ENCODE measurements around the gene QKI. TPM values are rescaled to one million over a fixed set of nuclear protein-coding genes. Genes with fewer than 3 reads are reported as not detected.

QKI gene
- total and polyA plus RNA-seq, 2 of the 8 experiments (the other 6 are each of a cell fraction or from before 2014, with no cell fraction given), result 181 to 183 TPM

- Histone ChIP-seq H3K4me3 (ENCODE audit: extremely low read depth in 1 of 4, insufficient read depth in 2 of 4, low read depth in 3 of 4, low read length in 4 of 4) (no peak overlapping the region), H3K9ac (replicated peaks in 1 of 4; ENCODE audit: extremely low read depth in 1 of 4, low read depth in 3 of 4, low read length in 3 of 4) (no peak overlapping the region), H3K4ac (replicated peaks; ENCODE audit: insufficient read length, low read depth, low read length) (no peak overlapping the region), H2AFZ (ENCODE audit: low read length) (no peak overlapping the region), H3K23me2 (ENCODE audit: low read depth, low read length) (no peaks in the 10 kb centered on the region; the same call in 1 of the 2 replicates), H2AK5ac (ENCODE audit: low read depth, low read length) (no peak overlapping the region), H3K79me2 (ENCODE audit: control insufficient read depth in 1 of 2, insufficient read depth in 2 of 2, low read length in 2 of 2) (no peaks in the 10 kb centered on the region), H3K23ac (ENCODE audit: insufficient read length) (no peak overlapping the region), H4K20me1 (replicated peaks in 1 of 2; ENCODE audit: control insufficient read depth in 1 of 2, insufficient read depth in 2 of 2, low read length in 2 of 2) (no peaks in the 10 kb centered on the region), H2BK15ac (ENCODE audit: low read length) (no peak overlapping the region), H3K79me1 (ENCODE audit: low read depth, low read length) (no peaks in the 10 kb centered on the region), H3K14ac (ENCODE audit: insufficient read length) (no peak overlapping the region), H2BK12ac (ENCODE audit: low read depth, low read length) (no peak overlapping the region), H4K91ac (replicated peaks; ENCODE audit: insufficient read length, low read length) (no peak overlapping the region), H3K4me2 (ENCODE audit: insufficient read depth in 1 of 2, low read depth in 2 of 2, low read length in 2 of 2) (no peak overlapping the region), H3K27ac (ENCODE audit: low read depth, low read length) (no peak overlapping the region), H2BK5ac (ENCODE audit: low read depth, low read length) (peak overlapping the region; percentile 52; the same call in 1 of the 2 replicates), H3K9me3 (ENCODE audit: insufficient read depth in 2 of 2, low read depth in 1 of 2, low read length in 1 of 2) (no peaks in the 10 kb centered on the region), H3K27me3 (replicated peaks in 1 of 4; ENCODE audit: control insufficient read depth in 3 of 4, extremely low read depth in 1 of 4, insufficient read depth in 3 of 4, low read length in 3 of 4) (no peaks in the 10 kb centered on the region), H4K5ac (ENCODE audit: insufficient read length, low read depth, low read length) (no peak overlapping the region), H2BK20ac (ENCODE audit: low read length) (no peak overlapping the region), H4K8ac (ENCODE audit: extremely low read depth, insufficient read depth, low read length) (no peak overlapping the region; the same call in 1 of the 2 replicates), H2BK120ac (replicated peaks; ENCODE audit: low read depth, low read length) (no peak overlapping the region), H3K56ac (replicated peaks; ENCODE audit: insufficient read length, low read depth, low read length) (no peak overlapping the region), H3K18ac (ENCODE audit: extremely low read depth, low read length) (no peak overlapping the region), H3K4me1 (replicated peaks in 1 of 4; ENCODE audit: control insufficient read depth in 3 of 4, insufficient read depth in 4 of 4, low read length in 3 of 4) (no peaks in the 10 kb centered on the region), H3K36me3 (ENCODE audit: control insufficient read depth in 2 of 4, insufficient read depth in 4 of 4, low read length in 3 of 4) (no peaks in the 10 kb centered on the region)
- no peak for TF ChIP-seq TCF12 (IDR thresholded peaks at IDR 0.05; ENCODE audit: low read depth, low read length)
- no peak for DNase-seq (ENCODE audit: low read depth in 1 of 2, low spot score in 2 of 2)
- FAIRE-seq, result no peak
- ChIA-PET POLR2A (ENCODE audit: partially characterized antibody) (no interaction called here), CTCF (ENCODE audit: partially characterized antibody) (interaction anchor here (1.4 kb wide), 1 partner anchor 14 kb away, joined by 3 read pairs; no protein-coding TSS in a partner anchor)
- 84% methylated on average over 5 of the region's 5 CpGs; no CpG with 5 or more reads in 1 of the 2 experiments for WGBS, 2 experiments (ENCODE audit: extremely low coverage in 1 of 2, insufficient coverage in 1 of 2, insufficient read length in 1 of 2, insufficient replicate concordance in 2 of 2, low coverage in 1 of 2, low lambda C conversion rate in 2 of 2, missing lambda C conversion rate in 1 of 2)
Measured at GRCh38 chr6:163620101-163620500, 205.6 kb downstream of the QKI start.
